K562 (cell line): ENCODE measurements around the gene SPTBN4. TPM values are rescaled to one million over a fixed set of nuclear protein-coding genes. Genes with fewer than 3 reads are reported as not detected.
A peak's percentile ranks its signal among the peaks of the same experiment; 100 is the strongest.

Source experiments
- ARID4B ChIP-seq: sonication (generic); formaldehyde crosslinking; IDR thresholded peaks from 2 replicates; pipeline ENCODE4 v1.8.0; 2022; ENCODE audit warnings: mild to moderate bottlenecking, missing genetic modification reagents
- BRD4 ChIP-seq: fragments of 200-600 bp; sonication (generic); IDR thresholded peaks from 2 replicates; pipeline ENCODE4 v1.6.1; 2017; ENCODE audit warnings: inconsistent platforms
- CTBP1 ChIP-seq: fragments of 450-650 bp; IDR thresholded peaks from 2 replicates; pipeline ENCODE4 v1.6.1; 2016; ENCODE audit warnings: borderline replicate concordance
- GABPB1 ChIP-seq: sonication (generic); formaldehyde crosslinking; IDR thresholded peaks from 2 replicates; pipeline ENCODE4 v1.8.0; 2022; ENCODE audit warnings: mild to moderate bottlenecking, missing genetic modification reagents
- HDGF ChIP-seq: fragments of 450-650 bp; IDR thresholded peaks from 2 replicates; pipeline ENCODE4 v1.6.1; 2016
- NFE2L1 ChIP-seq: fragments of 450-650 bp; IDR thresholded peaks from 2 replicates; pipeline ENCODE4 v1.6.1; 2016; ENCODE audit warnings: missing genetic modification characterization, low read depth, mild to moderate bottlenecking, missing compliant biosample characterization, moderate library complexity, borderline replicate concordance
- NR1H2 ChIP-seq: sonication (generic); formaldehyde crosslinking; IDR thresholded peaks from 2 replicates; pipeline ENCODE4 v1.4.0; 2020; ENCODE audit warnings: mild to moderate bottlenecking, missing genetic modification reagents
- PTTG1 ChIP-seq: fragments of 450-650 bp; IDR thresholded peaks from 2 replicates; pipeline ENCODE4 v1.6.1; 2016; ENCODE audit warnings: low read depth, mild to moderate bottlenecking, missing genetic modification characterization, missing compliant biosample characterization
- RBBP5 ChIP-seq: fragments of 200-600 bp; sonication (generic); IDR thresholded peaks from 2 replicates; pipeline ENCODE4 v1.6.1; 2012; ENCODE audit warnings: borderline replicate concordance, mild to moderate bottlenecking, low read length, control low read depth, inconsistent platforms; ENCODE audit not compliant: insufficient read depth, poor library complexity, severe bottlenecking
- SRSF1 ChIP-seq: fragments of 200-400 bp; formaldehyde crosslinking; IDR thresholded peaks from 2 replicates; pipeline ENCODE4 v1.6.1; 2017; ENCODE audit warnings: mild to moderate bottlenecking, low read depth, low read length, moderate library complexity
- THRB ChIP-seq: fragments of 450-650 bp; formaldehyde crosslinking; conservative IDR thresholded peaks from 2 replicates; pipeline ENCODE4 v1.4.0; 2022; ENCODE audit warnings: mild to moderate bottlenecking, missing genetic modification characterization
- ZBTB34 ChIP-seq: fragments of 250-450 bp; sonication (Bioruptor Pico); IDR thresholded peaks from 2 replicates; pipeline ENCODE4 v1.8.0; 2021; ENCODE audit warnings: mild to moderate bottlenecking, moderate library complexity
- ZBTB43 ChIP-seq: sonication (generic); formaldehyde crosslinking; IDR thresholded peaks from 2 replicates; pipeline ENCODE4 v1.8.0; 2023; ENCODE audit warnings: mild to moderate bottlenecking, missing genetic modification reagents
- ZHX1 ChIP-seq: fragments of 150-350 bp; conservative IDR thresholded peaks from 2 replicates; pipeline ENCODE4 v1.6.1; 2014; ENCODE audit warnings: low read length
- ZNF212 ChIP-seq: fragments of 450-650 bp; formaldehyde crosslinking; IDR thresholded peaks from 2 replicates; pipeline ENCODE4 v1.4.0; 2020; ENCODE audit warnings: mild to moderate bottlenecking
- ZNF445 ChIP-seq: fragments of 250-450 bp; sonication (Bioruptor Pico); IDR thresholded peaks from 2 replicates; pipeline ENCODE4 v1.4.0; 2020; ENCODE audit warnings: low read depth, mild to moderate bottlenecking, moderate library complexity
- polyA plus RNA-seq, 8 experiments: library from polyadenylated mRNA; depleted of rRNA in 4 of 8; stranded (reverse) in 5 of 8; unstranded in 3 of 8; fragments of >200 nt; fragmentation: Nextera tagmentation in 2 of 8; fragmentation: Illumina TruSeq in 1 of 8; extraction: Ambion mirVana in 2 of 8; extraction: Trizol in 1 of 8; gene quantifications; 2 replicates each; pipeline versions ENCODE4 v1.2.1 to v1.2.3, GENCODE V29; 2011 to 2014; ENCODE audit warnings: inconsistent platforms in 1 of 8, missing spikeins in 1 of 8
- total RNA-seq, 7 experiments: library from RNA; depleted of rRNA in 6 of 7; stranded (reverse); fragments of >200 nt in 6 of 7; fragmentation: Illumina TruSeq in 2 of 7; extraction: Trizol in 2 of 7; gene quantifications; 2 replicates each; pipeline versions ENCODE4 v1.2.1 to v1.2.3, GENCODE V29; 2011 to 2021; ENCODE audit warnings: low replicate concordance in 1 of 7

SPTBN4 gene
- total and polyA plus RNA-seq, 9 of the 15 experiments (the other 6 are each of a cell fraction or from before 2014, with no cell fraction given) = 0.01 to 1.5 (median 0.86) TPM

- no peak; the same call in 1 of the 2 replicates for TF ChIP-seq ZBTB43
- no peak for TF ChIP-seq ZBTB34 (CRISPR knock-in tag)
- TF ChIP-seq GABPB1 (CRISPR knock-in tag) = peak; percentile 39; the same call in 1 of the 2 replicates
- TF ChIP-seq NFE2L1 (tag) = no peak
- TF ChIP-seq RBBP5 = peak; percentile 72
- no peak for TF ChIP-seq SRSF1
- TF ChIP-seq ARID4B (CRISPR knock-in tag) = 0 out of 2 replicates have a peak, but pooled peaks have one; percentile 42
- no peak for TF ChIP-seq NR1H2
- peak; percentile 71 for TF ChIP-seq CTBP1
- no peak for TF ChIP-seq PTTG1 (tag)
- no peak for TF ChIP-seq ZNF445
- TF ChIP-seq ZNF212 (CRISPR knock-in tag) = no peak
- no peak for TF ChIP-seq ZHX1
- no peak for TF ChIP-seq THRB (CRISPR knock-in tag)
- no peak for TF ChIP-seq BRD4
- TF ChIP-seq HDGF = no peak
These were observed 138.6 kb downstream of the SPTBN4 start (continued) for GRCh38 chr19:40605216-40605971.
